Measurements from ENCODE around the gene KCNK10. TPM values are rescaled to one million over a fixed set of nuclear protein-coding genes. Genes with fewer than 3 reads are reported as not detected.

The KCNK10 gene
- total and polyA plus RNA-seq, 7 donors = under 0.01 to 0.60 (median 0.28) TPM; not detected in 1

DNA sequence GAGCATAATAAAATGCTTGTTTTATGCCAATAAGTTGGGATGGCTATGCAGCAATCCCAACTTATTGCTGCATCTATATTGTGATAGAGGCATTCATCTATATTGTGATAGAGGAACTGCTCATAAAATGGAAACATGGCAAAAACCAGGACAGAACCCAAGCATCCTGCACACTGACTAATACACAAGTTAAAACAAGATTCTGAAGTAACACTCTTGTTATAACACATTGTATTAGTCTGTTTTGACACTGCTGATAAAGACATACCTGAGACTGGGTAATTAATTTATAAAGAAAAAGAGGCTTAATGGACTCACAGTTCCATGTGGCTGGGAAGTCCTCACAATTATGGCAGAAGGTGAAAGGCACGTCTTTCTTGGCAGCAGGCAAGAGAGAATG, 36.8 kb downstream of the KCNK10 start:
- no peaks in the 10 kb centered on the region for H3K27me3 ChIP-seq
- TF ChIP-seq POLR2A (IDR thresholded peaks at IDR 0.05) (no peak), POLR2AphosphoS5 (IDR thresholded peaks at IDR 0.05) (no peak), EP300 (IDR thresholded peaks at IDR 0.05) (no peak)
- TF ChIP-seq, protein P1, sequence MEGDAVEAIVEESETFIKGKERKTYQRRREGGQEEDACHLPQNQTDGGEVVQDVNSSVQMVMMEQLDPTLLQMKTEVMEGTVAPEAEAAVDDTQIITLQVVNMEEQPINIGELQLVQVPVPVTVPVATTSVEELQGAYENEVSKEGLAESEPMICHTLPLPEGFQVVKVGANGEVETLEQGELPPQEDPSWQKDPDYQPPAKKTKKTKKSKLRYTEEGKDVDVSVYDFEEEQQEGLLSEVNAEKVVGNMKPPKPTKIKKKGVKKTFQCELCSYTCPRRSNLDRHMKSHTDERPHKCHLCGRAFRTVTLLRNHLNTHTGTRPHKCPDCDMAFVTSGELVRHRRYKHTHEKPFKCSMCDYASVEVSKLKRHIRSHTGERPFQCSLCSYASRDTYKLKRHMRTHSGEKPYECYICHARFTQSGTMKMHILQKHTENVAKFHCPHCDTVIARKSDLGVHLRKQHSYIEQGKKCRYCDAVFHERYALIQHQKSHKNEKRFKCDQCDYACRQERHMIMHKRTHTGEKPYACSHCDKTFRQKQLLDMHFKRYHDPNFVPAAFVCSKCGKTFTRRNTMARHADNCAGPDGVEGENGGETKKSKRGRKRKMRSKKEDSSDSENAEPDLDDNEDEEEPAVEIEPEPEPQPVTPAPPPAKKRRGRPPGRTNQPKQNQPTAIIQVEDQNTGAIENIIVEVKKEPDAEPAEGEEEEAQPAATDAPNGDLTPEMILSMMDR (IDR thresholded peaks at IDR 0.05) = no peak
- H3K9me3 ChIP-seq = no peaks in the 10 kb centered on the region
- DNase-seq = no peak
- no peak overlapping the region for H3K27ac ChIP-seq
- no peak overlapping the region for H3K4me3 ChIP-seq
- H3K4me1 ChIP-seq = no peaks in the 10 kb centered on the region
- WGBS, 2 donors = 61 to 64% methylated on average over 1 of the region's 1 CpG
- intact Hi-C loops (cut with DNase I) = no loop called here
- no peaks in the 10 kb centered on the region for H3K36me3 ChIP-seq

GRCh38 chr14:88281447-88281846, 41.6 kb downstream of the KCNK10 start:
- DNase-seq = no peak
- TF ChIP-seq, protein P1 (IDR thresholded peaks at IDR 0.05) = no peak
- no peak for TF ChIP-seq POLR2A (IDR thresholded peaks at IDR 0.05)
- TF ChIP-seq POLR2AphosphoS5 (IDR thresholded peaks at IDR 0.05) = no peak
- no peak for TF ChIP-seq EP300 (IDR thresholded peaks at IDR 0.05)
- no peaks in the 10 kb centered on the region for H3K36me3 ChIP-seq
- no peak overlapping the region for H3K27ac ChIP-seq
- no peaks in the 10 kb centered on the region for H3K4me1 ChIP-seq
- intact Hi-C loops (cut with DNase I) = no loop called here
- no peaks in the 10 kb centered on the region for H3K27me3 ChIP-seq
- H3K9me3 ChIP-seq = no peaks in the 10 kb centered on the region
- H3K4me3 ChIP-seq = no peak overlapping the region
- WGBS, 2 donors = 86 to 87% methylated on average over 3 of the region's 3 CpGs

DNA sequence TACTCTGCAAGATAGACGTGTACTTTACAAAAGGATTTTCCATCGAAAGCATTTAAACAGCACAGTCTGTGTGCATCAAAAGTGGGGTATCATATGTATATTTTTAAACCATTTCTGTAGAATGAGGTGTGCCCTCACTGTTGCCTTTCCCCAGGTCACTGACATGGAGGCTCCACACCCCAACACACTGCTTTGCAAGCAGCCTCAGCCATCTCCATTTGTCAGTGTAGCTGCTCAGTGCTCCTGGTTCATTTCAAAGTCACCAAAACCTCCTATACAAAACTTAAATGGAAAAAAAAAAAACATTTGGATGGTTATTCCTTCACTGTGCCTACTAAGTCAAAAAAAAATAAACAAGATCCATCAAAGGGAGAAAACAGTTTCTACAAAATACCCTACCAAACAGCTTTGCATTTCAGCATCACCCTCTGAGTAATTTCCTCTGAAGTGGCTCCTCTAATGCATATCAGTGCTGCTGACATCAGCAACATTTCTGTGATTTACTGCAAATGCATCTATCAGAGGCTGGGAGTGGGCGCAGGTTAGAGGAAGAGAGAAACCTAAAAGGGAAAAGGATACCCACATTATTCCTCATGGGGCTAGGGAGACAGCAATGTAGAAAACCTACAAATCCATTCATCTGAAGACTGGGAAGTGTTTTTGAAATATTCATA, 46.0 kb downstream of the KCNK10 start:
- no peak overlapping the region for H3K27ac ChIP-seq
- TF ChIP-seq, protein P1 (IDR thresholded peaks at IDR 0.05) = no peak
- no peak for TF ChIP-seq POLR2A (IDR thresholded peaks at IDR 0.05)
- no peak for TF ChIP-seq EP300 (IDR thresholded peaks at IDR 0.05)
- no peak for TF ChIP-seq POLR2AphosphoS5 (IDR thresholded peaks at IDR 0.05)
- intact Hi-C loops (cut with DNase I) = no loop called here
- no peaks in the 10 kb centered on the region for H3K9me3 ChIP-seq
- H3K36me3 ChIP-seq = no peaks in the 10 kb centered on the region
- H3K27me3 ChIP-seq = peaks cover 0 to 6% (median 0%) of the 10 kb centered on the region in 3 donors
- 71 to 85% methylated on average over 3 of the region's 3 CpGs for WGBS, 2 donors
- no peaks in the 10 kb centered on the region for H3K4me1 ChIP-seq
- no peak for DNase-seq
- H3K4me3 ChIP-seq = no peak overlapping the region

GRCh38 chr14:88272390-88273269, 50.4 kb downstream of the KCNK10 start:
- Histone ChIP-seq H3K27ac (no peak overlapping the region), H3K4me1 (no peaks in the 10 kb centered on the region), H3K36me3 (no peaks in the 10 kb centered on the region), H3K4me3 (no peak overlapping the region), H3K27me3 (peaks cover 0 to 6% (median 0%) of the 10 kb centered on the region in 3 donors), H3K9me3 (no peaks in the 10 kb centered on the region)
- no peak for DNase-seq
- intact Hi-C loops (cut with DNase I) = no loop called here
- WGBS, 2 donors = 83 to 86% methylated on average over 10 of the region's 10 CpGs
- TF ChIP-seq POLR2A (IDR thresholded peaks at IDR 0.05) = no peak
- no peak for TF ChIP-seq POLR2AphosphoS5 (IDR thresholded peaks at IDR 0.05)
- TF ChIP-seq, protein P1 (IDR thresholded peaks at IDR 0.05) = no peak
- TF ChIP-seq EP300 (IDR thresholded peaks at IDR 0.05) = no peak

Measured in sigmoid colon (tissue), 7 donors.